Esophagus muscularis mucosa (tissue), 4 donors: ENCODE results near the gene ITGA2B. TPM values are rescaled to one million over a fixed set of nuclear protein-coding genes. Genes with fewer than 3 reads are reported as not detected.

Experiments
- DNase-seq: peaks from one replicate; pipeline ENCODE4 v3.0.0-alpha.2; 2017; ENCODE audit errors: extremely low spot score
- H3K27ac ChIP-seq, 4 donors: fragments of 200-600 bp; sonication (generic); replicated peaks in 1 of 4; 1 replicate in 3 of 4; 2 replicates in 1 of 4; pipeline ENCODE4 v1.5.1; 2016 to 2019; ENCODE audit warnings: mild to moderate bottlenecking in 1 of 4
- H3K27me3 ChIP-seq, 4 donors: fragments of 200-600 bp; sonication (generic); one replicate each; pipeline versions ENCODE4 v1.5.1 to v1.6.0; 2016 to 2019
- H3K36me3 ChIP-seq, 4 donors: fragments of 200-600 bp; sonication (generic); one replicate each; pipeline ENCODE4 v1.5.1; 2016 to 2019
- H3K4me1 ChIP-seq, 4 donors: fragments of 200-600 bp; sonication (generic); one replicate each; pipeline ENCODE4 v1.5.1; 2016 to 2019
- H3K4me3 ChIP-seq, 4 donors: fragments of 200-600 bp; sonication (generic); 1 replicate in 2 of 4; 2 replicates in 2 of 4; pipeline ENCODE4 v1.5.1; 2016 to 2019; ENCODE audit warnings: mild to moderate bottlenecking in 4 of 4, moderate library complexity in 1 of 4
- H3K9me3 ChIP-seq, 4 donors: fragments of 200-600 bp; sonication (generic); 1 replicate in 3 of 4; 2 replicates in 1 of 4; pipeline ENCODE4 v1.5.1; 2016 to 2019
- CTCF ChIP-seq, 3 experiments: fragments of 200-600 bp in 2 of 3; fragments of 450-650 bp in 1 of 3; sonication (generic) in 2 of 3; IDR thresholded peaks; one replicate each; pipeline ENCODE4 v1.5.1; 2017 to 2019; ENCODE audit warnings: antibody characterized with exemption in 3 of 3, mild to moderate bottlenecking in 2 of 3, moderate library complexity in 1 of 3
- EP300 ChIP-seq: sonication (generic); formaldehyde crosslinking; IDR thresholded peaks from one replicate; pipeline ENCODE4 v1.6.1; 2017; ENCODE audit warnings: antibody characterized with exemption
- POLR2A ChIP-seq: fragments of 450-650 bp; IDR thresholded peaks from one replicate; pipeline ENCODE4 v1.6.1; 2017; ENCODE audit warnings: antibody characterized with exemption, moderate library complexity, mild to moderate bottlenecking, low read depth
- POLR2AphosphoS5 ChIP-seq, 2 donors: sonication (generic); formaldehyde crosslinking; IDR thresholded peaks; one replicate each; pipeline ENCODE4 v1.6.1; 2017; ENCODE audit warnings: antibody characterized with exemption in 2 of 2
- WGBS: methylation state at CpG from one replicate; pipeline ENCODE4 v1.1.5; 2018; 5-methylcytosine and 5-hydroxymethylcytosine counted together
- intact Hi-C: fragments of 100-400 bp; cut with DNase I; formaldehyde crosslinking; loops from one replicate; pipeline ENCODE4 v1.15.1; 2023
- total RNA-seq, 4 donors: library from RNA; depleted of rRNA; stranded (reverse); fragments of >200 nt; gene quantifications; one replicate each; pipeline versions ENCODE4 v1.1.0 to v1.2.1, GENCODE V29; 2016

ITGA2B gene
- total RNA-seq, 4 donors from 2014 or later = 0.42 to 1.7 (median 1.0) TPM

- Histone ChIP-seq H3K36me3 (no peaks in the 10 kb centered on the region), H3K27ac (no peak overlapping the region), H3K4me1 (peaks cover 18 to 30% (median 24%) of the 10 kb centered on the region in 4 donors), H3K4me3 (peak overlapping the region; percentile 66 to 72 (median 68)), H3K9me3 (no peaks in the 10 kb centered on the region), H3K27me3 (peaks cover 0 to 30% (median 0%) of the 10 kb centered on the region in 4 donors)
- intact Hi-C loops = no loop called here
- DNase-seq = no peak
- WGBS = 15% methylated on average over 8 of the region's 11 CpGs
- TF ChIP-seq EP300 (no peak), POLR2AphosphoS5 (IDR thresholded peaks at IDR 0.05) (no peak), POLR2A (no peak), CTCF (IDR thresholded peaks at IDR 0.05) (no peak)
Observed at GRCh38 chr17:44362459-44362948, 26.9 kb downstream of the ITGA2B start.

- no peak for TF ChIP-seq POLR2AphosphoS5 (IDR thresholded peaks at IDR 0.05)
- no peak for TF ChIP-seq CTCF (IDR thresholded peaks at IDR 0.05)
- Histone ChIP-seq H3K36me3 (no peaks in the 10 kb centered on the region), H3K4me1 (peaks cover 18 to 30% (median 24%) of the 10 kb centered on the region in 4 donors), H3K27ac (no peak overlapping the region), H3K27me3 (peaks cover 0 to 29% (median 0%) of the 10 kb centered on the region in 4 donors), H3K9me3 (no peaks in the 10 kb centered on the region), H3K4me3 (no peak overlapping the region)
- WGBS = 68% methylated on average over 10 of the region's 11 CpGs
- DNase-seq = no peak
- intact Hi-C loops = no loop called here
Observed at GRCh38 chr17:44361292-44362260, 27.9 kb downstream of the ITGA2B start.

- no peak overlapping the region for H3K4me3 ChIP-seq
- WGBS = 61% methylated on average over 5 of the region's 5 CpGs
- no peak overlapping the region for H3K27ac ChIP-seq
- no peak for TF ChIP-seq POLR2A
- TF ChIP-seq CTCF (IDR thresholded peaks at IDR 0.05) = no peak
- TF ChIP-seq EP300 = no peak
- TF ChIP-seq POLR2AphosphoS5 (IDR thresholded peaks at IDR 0.05) = no peak
- H3K4me1 ChIP-seq = peaks cover 18 to 30% (median 24%) of the 10 kb centered on the region in 4 donors
- intact Hi-C loops = no loop called here
- no peaks in the 10 kb centered on the region for H3K9me3 ChIP-seq
- no peaks in the 10 kb centered on the region for H3K36me3 ChIP-seq
- peaks cover 0 to 21% (median 0%) of the 10 kb centered on the region in 4 donors for H3K27me3 ChIP-seq
- no peak for DNase-seq
Observed at GRCh38 chr17:44360826-44361225, 28.6 kb downstream of the ITGA2B start.

GRCh38 chr17:44360144-44360533 lies 29.3 kb downstream of the ITGA2B start:
- H3K27ac ChIP-seq = no peak overlapping the region
- TF ChIP-seq POLR2A = no peak
- no peak for TF ChIP-seq CTCF (IDR thresholded peaks at IDR 0.05)
- H3K27me3 ChIP-seq = peaks cover 0 to 17% (median 0%) of the 10 kb centered on the region in 4 donors
- intact Hi-C loops = no loop called here
- H3K4me1 ChIP-seq = peaks cover 18 to 30% (median 24%) of the 10 kb centered on the region in 4 donors
- no peaks in the 10 kb centered on the region for H3K36me3 ChIP-seq
- H3K4me3 ChIP-seq = no peak overlapping the region
- DNase-seq = no peak
- 56% methylated on average over 6 of the region's 6 CpGs for WGBS
- H3K9me3 ChIP-seq = no peaks in the 10 kb centered on the region
